ENCODE results near the gene TAOK3.

- TF ChIP-seq CTCF (IDR thresholded peaks at IDR 0.05) (peak; percentile 47 to 68 (median 55)), POLR2A (IDR thresholded peaks at IDR 0.05) (no peak), POLR2AphosphoS5 (IDR thresholded peaks at IDR 0.05) (no peak)
These were observed 32.3 kb upstream of the TAOK3 start for GRCh38 chr12:118404876-118405521.

All from breast epithelium (tissue), 3 donors.